Stimulated activated naive CD4-positive, alpha-beta T cell (primary cell): ENCODE data around the gene SLC15A5.

ENCODE experiments used
- DNase-seq, 6 experiments: peaks; one replicate each; lab custom pipeline; 2025; lab: John Stamatoyannopoulos, UW

Gene SLC15A5

GRCh38 chr12:16175840-16176239 lies 101.6 kb downstream of the SLC15A5 start:
- no peak for DNase-seq

- DNase-seq: no peak
Measured at GRCh38 chr12:16174282-16174681, 103.2 kb downstream of the SLC15A5 start.

GRCh38 chr12:16171348-16171747 lies 106.1 kb downstream of the SLC15A5 start:
- DNase-seq: no peak

- no peak for DNase-seq
Measured at GRCh38 chr12:16168078-16168477, 109.4 kb downstream of the SLC15A5 start.

- no peak for DNase-seq
Measured at GRCh38 chr12:16166563-16167470, 110.7 kb downstream of the SLC15A5 start.

- DNase-seq: no peak
Measured at GRCh38 chr12:16165506-16165905, 112.0 kb downstream of the SLC15A5 start.

GRCh38 chr12:16163901-16164300 lies 113.6 kb downstream of the SLC15A5 start:
- no peak for DNase-seq

GRCh38 chr12:16163146-16163545 lies 114.3 kb downstream of the SLC15A5 start:
- DNase-seq: no peak

- no peak for DNase-seq
Measured at GRCh38 chr12:16159571-16159970, 117.9 kb downstream of the SLC15A5 start.

- no peak for DNase-seq
Measured at GRCh38 chr12:16158050-16158449, 119.4 kb downstream of the SLC15A5 start.

- no peak for DNase-seq
Measured at GRCh38 chr12:16155938-16156337, 121.5 kb downstream of the SLC15A5 start.

GRCh38 chr12:16154990-16155389 lies 122.5 kb downstream of the SLC15A5 start:
- DNase-seq: no peak

- no peak for DNase-seq
Measured at GRCh38 chr12:16152885-16153673, 124.4 kb downstream of the SLC15A5 start.

GRCh38 chr12:16150276-16150675 lies 127.2 kb downstream of the SLC15A5 start:
- no peak for DNase-seq

- no peak for DNase-seq
Measured at GRCh38 chr12:16148938-16149337, 128.5 kb downstream of the SLC15A5 start.
